Left ventricle myocardium inferior (tissue), 1 donor: ENCODE data around the gene STK40. TPM values are rescaled to one million over a fixed set of nuclear protein-coding genes. Genes with fewer than 3 reads are reported as not detected.
A peak's percentile ranks its signal among the peaks of the same experiment; 100 is the strongest.

Source experiments
- DNase-seq: peaks from one replicate; pipeline ENCODE4 v3.0.0-alpha.2; 2020
- H3K27ac ChIP-seq: fragments of 200-600 bp; replicated peaks from 2 replicates; pipeline ENCODE4 v1.8.0; 2021
- H3K27me3 ChIP-seq: fragments of 200-600 bp; 2 replicates; pipeline ENCODE4 v1.8.0; 2021; ENCODE audit warnings: low read depth
- H3K36me3 ChIP-seq: fragments of 200-600 bp; 2 replicates; pipeline ENCODE4 v1.8.0; 2021
- H3K4me1 ChIP-seq: fragments of 200-600 bp; 2 replicates; pipeline ENCODE4 v1.8.0; 2021
- H3K4me3 ChIP-seq: fragments of 200-600 bp; 2 replicates; pipeline ENCODE4 v1.8.0; 2021; ENCODE audit warnings: mild to moderate bottlenecking, moderate library complexity
- H3K9me3 ChIP-seq: fragments of 200-600 bp; replicated peaks from 2 replicates; pipeline ENCODE4 v1.8.0; 2021
- intact Hi-C: fragments of 100-400 bp; cut with micrococcal nuclease; formaldehyde crosslinking; loops from one replicate; pipeline ENCODE4 v1.11.0; 2022
- total RNA-seq: library from RNA; stranded (reverse); fragmentation: NEBNext Ultra II Directional; extraction: Animal tissue kit (Norgen Biotek cat#: 25700); gene quantifications from one replicate; pipeline ENCODE4 v1.2.1, GENCODE V29; 2021
- TF ChIP-seq, protein P1 (sequence below): fragments of 200-600 bp; IDR thresholded peaks from 2 replicates; pipeline ENCODE4 v1.8.0; 2021; ENCODE audit warnings: antibody characterized with exemption, mild to moderate bottlenecking, borderline replicate concordance
- donor health status: DM: no; HTN: yes; CAD: no; lungs with severe emphysema.

The STK40 gene
- total RNA-seq, 1 donor from 2014 or later, result 69.8 TPM

GRCh38 chr1:36349241-36349671, 36.5 kb downstream of the STK40 start:
- TF ChIP-seq, protein P1, sequence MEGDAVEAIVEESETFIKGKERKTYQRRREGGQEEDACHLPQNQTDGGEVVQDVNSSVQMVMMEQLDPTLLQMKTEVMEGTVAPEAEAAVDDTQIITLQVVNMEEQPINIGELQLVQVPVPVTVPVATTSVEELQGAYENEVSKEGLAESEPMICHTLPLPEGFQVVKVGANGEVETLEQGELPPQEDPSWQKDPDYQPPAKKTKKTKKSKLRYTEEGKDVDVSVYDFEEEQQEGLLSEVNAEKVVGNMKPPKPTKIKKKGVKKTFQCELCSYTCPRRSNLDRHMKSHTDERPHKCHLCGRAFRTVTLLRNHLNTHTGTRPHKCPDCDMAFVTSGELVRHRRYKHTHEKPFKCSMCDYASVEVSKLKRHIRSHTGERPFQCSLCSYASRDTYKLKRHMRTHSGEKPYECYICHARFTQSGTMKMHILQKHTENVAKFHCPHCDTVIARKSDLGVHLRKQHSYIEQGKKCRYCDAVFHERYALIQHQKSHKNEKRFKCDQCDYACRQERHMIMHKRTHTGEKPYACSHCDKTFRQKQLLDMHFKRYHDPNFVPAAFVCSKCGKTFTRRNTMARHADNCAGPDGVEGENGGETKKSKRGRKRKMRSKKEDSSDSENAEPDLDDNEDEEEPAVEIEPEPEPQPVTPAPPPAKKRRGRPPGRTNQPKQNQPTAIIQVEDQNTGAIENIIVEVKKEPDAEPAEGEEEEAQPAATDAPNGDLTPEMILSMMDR, result no peak
- Histone ChIP-seq H3K27ac (peak overlapping the region; percentile 64), H3K4me3 (no peak overlapping the region), H3K4me1 (peaks cover 45% of the 10 kb centered on the region), H3K9me3 (no peaks in the 10 kb centered on the region), H3K36me3 (peaks cover 61% of the 10 kb centered on the region), H3K27me3 (no peaks in the 10 kb centered on the region)
- DNase-seq, result no peak
- intact Hi-C loops, result no loop called here

DNA sequence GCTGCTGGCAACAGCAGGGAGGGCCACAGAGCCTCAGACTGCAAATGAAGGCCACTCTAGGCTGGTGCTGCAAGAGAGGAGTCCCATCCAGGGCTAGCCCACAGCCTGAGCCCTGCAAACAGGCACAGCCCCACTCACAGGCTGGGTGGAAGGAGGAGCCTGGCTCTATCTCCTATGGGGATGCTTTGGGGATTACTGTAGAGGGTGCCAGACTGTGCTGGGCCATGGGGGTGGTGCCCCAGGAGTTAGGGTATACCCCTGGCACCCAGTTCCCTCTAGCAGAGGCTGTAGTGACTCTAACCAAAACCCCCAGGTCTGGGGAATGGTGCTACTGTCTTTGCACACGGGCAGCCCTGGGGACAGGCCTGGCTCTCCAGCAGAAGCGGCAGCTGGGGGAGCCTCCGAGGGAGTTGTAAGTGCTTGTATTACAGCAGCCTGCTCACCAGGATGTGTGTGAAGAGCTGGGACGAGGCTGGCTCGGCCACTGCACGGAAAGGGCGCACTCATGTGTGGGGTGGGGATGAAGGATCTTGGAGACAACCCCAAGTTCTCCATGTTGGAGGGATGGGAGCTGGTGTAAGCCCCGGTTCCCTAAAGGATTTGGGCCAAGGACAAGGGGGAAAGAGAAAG, 38.9 kb downstream of the STK40 start:
- no peak for DNase-seq
- intact Hi-C loops, result no loop called here
- Histone ChIP-seq H3K27ac (no peak overlapping the region), H3K4me3 (no peak overlapping the region), H3K4me1 (peaks cover 37% of the 10 kb centered on the region), H3K27me3 (no peaks in the 10 kb centered on the region), H3K36me3 (peaks cover 60% of the 10 kb centered on the region), H3K9me3 (no peaks in the 10 kb centered on the region)
- TF ChIP-seq, protein P1, result no peak

GRCh38 chr1:36345353-36345752, 40.4 kb downstream of the STK40 start:
- Histone ChIP-seq H3K9me3 (no peaks in the 10 kb centered on the region), H3K4me1 (peaks cover 22% of the 10 kb centered on the region), H3K27ac (no peak overlapping the region), H3K27me3 (no peaks in the 10 kb centered on the region), H3K4me3 (no peak overlapping the region), H3K36me3 (peaks cover 73% of the 10 kb centered on the region)
- TF ChIP-seq, protein P1, result no peak
- intact Hi-C loops, result no loop called here
- no peak for DNase-seq

DNA sequence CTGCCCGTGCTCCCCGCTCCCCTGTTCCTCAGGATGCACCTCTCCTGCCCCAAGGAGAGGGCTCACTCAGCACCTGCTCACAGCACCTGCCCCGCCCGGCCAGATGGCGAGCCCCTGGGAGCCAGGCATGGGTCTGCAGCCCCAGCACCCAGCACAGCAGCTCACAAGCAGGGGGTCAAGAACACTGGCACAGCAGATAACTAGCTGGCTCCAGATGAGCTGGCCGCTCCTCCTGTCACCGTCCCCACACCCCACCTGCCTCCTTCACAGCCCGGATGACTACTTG, 41.4 kb downstream of the STK40 start:
- no peak overlapping the region for H3K4me3 ChIP-seq
- H3K27ac ChIP-seq, result no peak overlapping the region
- intact Hi-C loops, result no loop called here
- TF ChIP-seq, protein P1, result no peak
- peaks cover 22% of the 10 kb centered on the region for H3K4me1 ChIP-seq
- H3K27me3 ChIP-seq, result no peaks in the 10 kb centered on the region
- no peaks in the 10 kb centered on the region for H3K9me3 ChIP-seq
- no peak for DNase-seq
- H3K36me3 ChIP-seq, result peaks cover 73% of the 10 kb centered on the region

- peak overlapping the region; percentile 51 for H3K27ac ChIP-seq
These were observed 41.9 kb downstream of the STK40 start for GRCh38 chr1:36343651-36344394.

More at GRCh38 chr1:36343651-36344394, 41.9 kb downstream of the STK40 start:
- TF ChIP-seq, protein P1, result no peak
- Histone ChIP-seq H3K4me3 (no peak overlapping the region), H3K27me3 (no peaks in the 10 kb centered on the region), H3K36me3 (peaks cover 72% of the 10 kb centered on the region), H3K4me1 (peaks cover 22% of the 10 kb centered on the region), H3K9me3 (no peaks in the 10 kb centered on the region)
- no peak for DNase-seq
- intact Hi-C loops, result no loop called here
